ENCODE data around the gene GDI2. TPM values are rescaled to one million over a fixed set of nuclear protein-coding genes. Genes with fewer than 3 reads are reported as not detected.
A peak's percentile ranks its signal among the peaks of the same experiment; 100 is the strongest.

GDI2 gene
- total RNA-seq, 1 experiment from 2014 or later = 144 TPM

DNA sequence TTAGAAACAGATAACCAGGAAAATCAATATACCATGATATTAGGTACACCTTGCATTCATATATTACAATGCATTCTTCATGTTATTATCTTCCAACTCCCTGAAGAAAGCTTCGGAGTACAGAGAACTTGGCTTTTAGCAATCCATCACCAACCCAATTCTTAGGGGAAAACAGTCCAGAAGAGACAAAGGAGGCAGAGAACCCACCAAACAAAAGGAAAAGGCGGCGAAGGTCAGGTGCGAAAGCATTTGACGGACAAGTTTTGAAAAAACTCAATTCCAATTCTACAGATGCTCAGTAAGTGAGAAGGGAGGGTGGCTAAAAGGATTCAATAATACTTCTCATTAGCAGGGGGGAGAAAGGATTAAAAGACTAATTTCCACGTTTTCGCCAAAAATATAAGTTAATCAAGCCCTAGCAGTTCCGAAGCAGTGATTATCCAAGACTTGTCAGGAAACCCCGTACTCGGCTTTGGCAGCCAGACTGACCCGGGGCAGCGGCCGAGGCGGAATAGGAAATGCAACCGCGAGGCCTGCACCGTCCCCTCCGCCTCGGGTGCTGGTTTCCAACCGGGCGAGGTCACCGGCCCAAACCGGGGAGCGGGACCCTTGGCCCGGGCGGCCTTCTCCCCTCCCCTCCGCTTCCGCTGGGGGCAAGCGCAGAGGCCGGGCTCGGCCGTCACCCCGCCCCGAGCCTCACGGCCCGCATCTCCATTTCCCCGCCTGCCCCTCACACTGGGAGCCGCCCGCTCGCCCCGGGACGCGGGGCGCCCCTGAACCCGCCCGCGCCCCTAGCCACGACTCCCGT, 747 bp downstream of the GDI2 start:
- ChIA-PET CTCF (no interaction called here), POLR2A (interaction anchor here (0.7 to 2.0 kb wide), 4 partner anchors 11 to 41 kb away, joined by 3 to 4 read pairs (median 4); no protein-coding TSS in a partner anchor), RAD21 (ENCODE audit: low non-redundant PET in 1 of 2, low total read pairs in 2 of 2, uncharacterized antibody in 2 of 2, unreplicated experiment in 2 of 2) (interaction anchor here in 1 of 2 experiments (0.7 kb wide), 1 partner anchor 61 kb away, joined by 3 read pairs; no protein-coding TSS in a partner anchor)
- Histone ChIP-seq H3K27ac (ENCODE audit: low read depth, low read length) (peak overlapping the region; percentile 85), H3K9me3 (ENCODE audit: control insufficient read depth in 1 of 2, insufficient read depth in 1 of 2, low read depth in 1 of 2, low read length in 2 of 2) (no peaks in the 10 kb centered on the region), H3K4me1 (ENCODE audit: control insufficient read depth in 1 of 2, insufficient read depth in 2 of 2, low read length in 2 of 2) (peaks cover 11 to 27% of the 10 kb centered on the region in 2 experiments; a peak in 3 of 4 replicates), H4K20me1 (ENCODE audit: insufficient read depth) (peaks cover 20% of the 10 kb centered on the region; the same call in 1 of the 2 replicates), H3K27me3 (ENCODE audit: insufficient read depth, low read length) (no peaks in the 10 kb centered on the region), H3K9me2 (ENCODE audit: insufficient read depth) (no peaks in the 10 kb centered on the region), H3K4me3 (replicated peaks in 1 of 2; ENCODE audit: low read depth in 1 of 2, low read length in 2 of 2) (peak overlapping the region; percentile 91 to 99), H3K9ac (ENCODE audit: low read length) (peak overlapping the region; percentile 100), H2AFZ (ENCODE audit: low read depth, low read length, poor library complexity, severe bottlenecking) (no peak overlapping the region), H3K36me3 (ENCODE audit: control insufficient read depth in 1 of 2, insufficient read depth in 2 of 2, low read length in 2 of 2) (peaks cover 0 to 1% of the 10 kb centered on the region in 2 experiments; a peak in 1 of 4 replicates), H3K4me2 (ENCODE audit: low read length) (peak overlapping the region; percentile 96), H3K79me2 (ENCODE audit: insufficient read depth, low read length) (peaks cover 64% of the 10 kb centered on the region)
- intact Hi-C loops (cut with micrococcal nuclease) = loop anchor here (1.0 to 5.0 kb wide), 2 partner anchors 40 to 61 kb away; no protein-coding TSS in a partner anchor
- ATAC-seq (peak; percentile 53), DNase-seq (ENCODE audit: low read depth, low spot score) (no peak)
- TF ChIP-seq YY1 (IDR thresholded peaks at IDR 0.05; ENCODE audit: extremely low read depth, insufficient replicate concordance, low read depth, low read length) (no peak), ZFX (IDR thresholded peaks at IDR 0.05) (peak; percentile 68)
- BruUV-seq (replicated peaks) = TSS peak; percentile 48

DNA sequence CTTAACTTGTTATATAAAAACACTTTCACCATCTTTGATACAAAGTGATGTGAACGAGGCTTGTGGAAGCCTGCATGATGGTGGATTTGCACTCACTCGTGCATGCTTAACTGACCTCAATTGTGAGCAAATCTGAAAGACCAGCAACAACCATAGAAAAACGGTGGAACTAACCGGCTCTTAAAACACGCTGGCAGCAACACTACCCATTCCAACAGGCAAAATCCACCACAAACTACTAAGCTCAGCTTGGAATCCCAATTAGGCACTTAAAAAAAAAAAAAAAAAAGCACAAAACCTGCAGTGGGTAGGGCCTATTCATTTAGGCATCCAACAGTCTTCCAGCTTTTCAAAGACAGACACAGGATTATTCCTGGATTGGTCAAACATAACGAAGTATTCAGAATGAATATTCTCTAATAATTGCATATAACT, 1.8 kb downstream of the GDI2 start:
- Histone ChIP-seq H3K4me2 (ENCODE audit: low read length) (peak overlapping the region; percentile 96), H3K4me3 (replicated peaks in 1 of 2; ENCODE audit: low read depth in 1 of 2, low read length in 2 of 2) (peak overlapping the region in 1 of 2 experiments; percentile 99; a peak in 2 of 4 replicates), H3K79me2 (ENCODE audit: insufficient read depth, low read length) (peaks cover 75% of the 10 kb centered on the region), H4K20me1 (ENCODE audit: insufficient read depth) (peaks cover 29% of the 10 kb centered on the region; the same call in 1 of the 2 replicates), H3K27me3 (ENCODE audit: insufficient read depth, low read length) (no peaks in the 10 kb centered on the region), H3K9me2 (ENCODE audit: insufficient read depth) (no peaks in the 10 kb centered on the region), H2AFZ (ENCODE audit: low read depth, low read length, poor library complexity, severe bottlenecking) (no peak overlapping the region), H3K9ac (ENCODE audit: low read length) (peak overlapping the region; percentile 100), H3K36me3 (ENCODE audit: control insufficient read depth in 1 of 2, insufficient read depth in 2 of 2, low read length in 2 of 2) (peaks cover 0 to 6% of the 10 kb centered on the region in 2 experiments; a peak in 1 of 4 replicates), H3K4me1 (ENCODE audit: control insufficient read depth in 1 of 2, insufficient read depth in 2 of 2, low read length in 2 of 2) (peaks cover 11 to 27% of the 10 kb centered on the region in 2 experiments; a peak in 3 of 4 replicates), H3K27ac (ENCODE audit: low read depth, low read length) (no peak overlapping the region), H3K9me3 (ENCODE audit: control insufficient read depth in 1 of 2, insufficient read depth in 1 of 2, low read depth in 1 of 2, low read length in 2 of 2) (no peaks in the 10 kb centered on the region)
- POLR2A ChIA-PET = no interaction called here
- BruUV-seq (replicated peaks) = no TSS peak
- CTCF ChIA-PET = no interaction called here
- ATAC-seq = no peak
- DNase-seq (ENCODE audit: low read depth, low spot score) = no peak
- RAD21 ChIA-PET (ENCODE audit: low non-redundant PET in 1 of 2, low total read pairs in 2 of 2, uncharacterized antibody in 2 of 2, unreplicated experiment in 2 of 2) = no interaction called here
- no peak for TF ChIP-seq ELF1 (IDR thresholded peaks at IDR 0.05; ENCODE audit: borderline replicate concordance, low read depth)
- TF ChIP-seq ZNF274 (IDR thresholded peaks at IDR 0.05; ENCODE audit: low read depth, low read length) = no peak
- no peak for TF ChIP-seq TCF7L2 (IDR thresholded peaks at IDR 0.05; ENCODE audit: borderline replicate concordance, extremely low read depth, insufficient read depth, insufficient read length)
- no peak for TF ChIP-seq ZBTB33 (IDR thresholded peaks at IDR 0.05; ENCODE audit: extremely low read depth, insufficient replicate concordance, low read length)
- no peak for TF ChIP-seq JUND (IDR thresholded peaks at IDR 0.05)
- no peak for TF ChIP-seq POLR2A (IDR thresholded peaks at IDR 0.05; ENCODE audit: borderline replicate concordance, extremely low read depth, insufficient read depth, insufficient read length)
- no peak for TF ChIP-seq RAD21 (IDR thresholded peaks at IDR 0.05; ENCODE audit: low read depth)
- TF ChIP-seq ZFX (IDR thresholded peaks at IDR 0.05) = no peak
- no peak for TF ChIP-seq FOSL1 (IDR thresholded peaks at IDR 0.05; ENCODE audit: low read depth)
- TF ChIP-seq CEBPB (IDR thresholded peaks at IDR 0.05; ENCODE audit: low read depth) = no peak
- intact Hi-C loops (cut with micrococcal nuclease) = loop anchor here (5.0 kb wide), 1 partner anchor 41 kb away; no protein-coding TSS in a partner anchor
